ENCODE measurements around the gene DPAGT1.

Gene DPAGT1

GRCh38 chr11:119110439-119110838 is 8.8 kb upstream of the DPAGT1 start:
- ChIA-PET POLR2A (ENCODE audit: low non-redundant PET) (no interaction called here), CTCF (no interaction called here)
- no peak for DNase-seq (ENCODE audit: low spot score)
- peak overlapping the region; percentile 15; the same call in 1 of the 2 replicates for H3K27ac ChIP-seq
- TF ChIP-seq, protein P1, sequence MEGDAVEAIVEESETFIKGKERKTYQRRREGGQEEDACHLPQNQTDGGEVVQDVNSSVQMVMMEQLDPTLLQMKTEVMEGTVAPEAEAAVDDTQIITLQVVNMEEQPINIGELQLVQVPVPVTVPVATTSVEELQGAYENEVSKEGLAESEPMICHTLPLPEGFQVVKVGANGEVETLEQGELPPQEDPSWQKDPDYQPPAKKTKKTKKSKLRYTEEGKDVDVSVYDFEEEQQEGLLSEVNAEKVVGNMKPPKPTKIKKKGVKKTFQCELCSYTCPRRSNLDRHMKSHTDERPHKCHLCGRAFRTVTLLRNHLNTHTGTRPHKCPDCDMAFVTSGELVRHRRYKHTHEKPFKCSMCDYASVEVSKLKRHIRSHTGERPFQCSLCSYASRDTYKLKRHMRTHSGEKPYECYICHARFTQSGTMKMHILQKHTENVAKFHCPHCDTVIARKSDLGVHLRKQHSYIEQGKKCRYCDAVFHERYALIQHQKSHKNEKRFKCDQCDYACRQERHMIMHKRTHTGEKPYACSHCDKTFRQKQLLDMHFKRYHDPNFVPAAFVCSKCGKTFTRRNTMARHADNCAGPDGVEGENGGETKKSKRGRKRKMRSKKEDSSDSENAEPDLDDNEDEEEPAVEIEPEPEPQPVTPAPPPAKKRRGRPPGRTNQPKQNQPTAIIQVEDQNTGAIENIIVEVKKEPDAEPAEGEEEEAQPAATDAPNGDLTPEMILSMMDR (conservative IDR thresholded peaks at IDR 0.05; ENCODE audit: low read depth) = no peak

DNA sequence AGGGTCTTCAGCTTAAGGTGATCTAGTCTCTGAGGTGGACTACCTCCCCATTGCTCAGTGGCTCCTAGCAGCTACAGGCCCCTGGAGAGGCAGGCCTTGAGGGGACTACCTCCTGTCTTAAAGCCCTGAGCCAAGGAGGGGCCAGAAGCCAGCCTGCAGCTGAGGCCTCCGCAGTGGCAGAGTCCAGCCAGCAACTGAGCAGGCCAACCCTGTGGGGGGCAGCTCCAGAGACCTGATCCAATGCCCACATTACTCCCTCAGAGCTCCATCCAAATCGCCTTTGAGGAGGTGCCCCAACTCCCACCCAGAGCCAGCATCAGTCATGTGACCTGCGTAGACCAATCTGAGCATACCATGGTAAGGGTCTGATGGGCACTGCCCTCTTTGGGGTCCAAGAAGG is 8.2 kb upstream of the DPAGT1 start:
- no peak for DNase-seq (ENCODE audit: low spot score)
- CTCF ChIA-PET = interaction anchor here (0.9 kb wide), 1 partner anchor 8 kb away, joined by 3 read pairs; no protein-coding TSS in a partner anchor
- POLR2A ChIA-PET (ENCODE audit: low non-redundant PET) = no interaction called here

GRCh38 chr11:119108857-119109221 is 7.2 kb upstream of the DPAGT1 start:
- ChIA-PET POLR2A (ENCODE audit: low non-redundant PET) (no interaction called here), CTCF (interaction anchor here (0.5 to 0.9 kb wide), 2 partner anchors 9 to 12 kb away, joined by 3 read pairs; no protein-coding TSS in a partner anchor)
- TF ChIP-seq, protein P1 (conservative IDR thresholded peaks at IDR 0.05; ENCODE audit: low read depth) = no peak
- DNase-seq (ENCODE audit: low spot score) = no peak
- H3K27ac ChIP-seq = peak overlapping the region; percentile 87

More for the DNA sequence above, 8.2 kb upstream of the DPAGT1 start:
- TF ChIP-seq, protein P1 (conservative IDR thresholded peaks at IDR 0.05; ENCODE audit: low read depth) = no peak
- no peak overlapping the region for H3K27ac ChIP-seq

DNA sequence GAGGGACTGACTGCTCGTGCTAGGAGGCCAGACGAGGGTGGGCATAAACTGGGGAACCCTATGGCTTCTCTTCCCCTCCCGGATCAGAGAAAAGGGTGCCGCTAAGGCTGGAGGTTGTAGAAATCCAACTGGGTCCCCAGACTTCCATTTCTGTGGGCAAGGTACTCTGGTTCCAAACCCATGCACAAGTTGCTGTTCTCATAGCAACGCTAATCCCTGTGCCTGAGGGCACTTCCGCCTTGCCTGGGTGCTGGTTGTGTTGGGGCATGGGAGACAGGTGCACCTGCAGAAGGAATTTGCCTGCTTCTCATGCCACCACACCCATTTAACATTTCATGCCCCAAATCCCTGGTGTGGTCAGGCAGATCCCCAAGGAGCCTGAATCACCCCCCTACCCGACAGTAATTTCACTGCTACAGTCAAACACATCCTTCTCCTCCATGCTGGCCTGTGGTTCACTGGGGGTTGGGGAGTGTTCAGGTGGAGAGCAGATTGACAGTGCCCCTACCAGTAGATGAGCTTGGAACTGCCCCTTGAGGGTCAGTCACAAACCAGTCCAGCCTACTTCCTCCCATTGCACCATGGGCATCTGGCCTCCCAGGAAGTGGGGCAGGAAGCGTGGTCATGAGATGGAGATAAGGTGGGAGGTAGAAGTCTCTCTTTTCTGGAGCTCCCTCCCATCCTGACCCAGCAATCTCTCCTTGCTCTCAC is 6.6 kb upstream of the DPAGT1 start:
- CTCF ChIA-PET = interaction anchor here (0.5 kb wide), 1 partner anchor 12 kb away, joined by 3 read pairs; no protein-coding TSS in a partner anchor
- DNase-seq (ENCODE audit: low spot score) = peak; percentile 81
- POLR2A ChIA-PET (ENCODE audit: low non-redundant PET) = interaction anchor here (0.5 kb wide), 1 partner anchor 11 kb away, joined by 4 read pairs; no protein-coding TSS in a partner anchor
- peak overlapping the region; percentile 87 for H3K27ac ChIP-seq
- TF ChIP-seq, protein P1 (conservative IDR thresholded peaks at IDR 0.05; ENCODE audit: low read depth) = no peak

DNA sequence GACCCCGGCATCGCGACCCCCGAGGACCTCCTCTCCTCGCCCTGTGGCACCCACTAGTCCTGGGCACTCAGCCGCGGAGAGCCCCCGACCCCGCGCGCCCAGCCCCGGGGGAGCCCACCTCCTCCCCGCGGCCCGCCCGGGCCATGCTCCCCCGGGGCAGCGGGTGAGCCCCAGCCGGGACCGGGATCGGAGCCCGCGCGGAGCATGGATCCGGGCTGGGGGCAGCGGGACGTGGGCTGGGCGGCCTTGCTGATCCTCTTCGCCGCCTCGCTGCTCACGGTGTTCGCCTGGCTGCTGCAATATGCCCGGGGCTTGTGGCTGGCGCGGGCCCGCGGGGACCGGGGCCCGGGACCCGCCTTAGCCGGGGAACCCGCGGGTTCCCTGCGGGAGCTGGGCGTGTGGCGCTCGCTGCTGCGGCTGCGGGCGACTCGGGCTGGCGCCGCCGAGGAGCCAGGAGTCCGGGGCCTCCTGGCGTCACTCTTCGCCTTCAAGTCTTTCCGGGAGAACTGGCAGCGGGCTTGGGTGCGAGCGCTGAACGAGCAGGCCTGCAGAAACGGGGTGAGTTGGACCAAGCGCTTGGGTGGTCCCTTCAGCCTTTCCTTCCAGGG is 6.0 kb upstream of the DPAGT1 start:
- TF ChIP-seq, protein P1 (conservative IDR thresholded peaks at IDR 0.05; ENCODE audit: low read depth) = no peak
- H3K27ac ChIP-seq = peak overlapping the region; percentile 87
- POLR2A ChIA-PET (ENCODE audit: low non-redundant PET) = interaction anchor here (0.5 kb wide), 1 partner anchor 11 kb away, joined by 4 read pairs; no protein-coding TSS in a partner anchor
- peak; percentile 24 for DNase-seq (ENCODE audit: low spot score)
- CTCF ChIA-PET = interaction anchor here (1.0 to 1.1 kb wide), 2 partner anchors 12 to 98 kb away, joined by 3 read pairs; partner anchors contain the start of gene CBL

Measured in RWPE1 (cell line).